ENCODE results near the gene GP1BA.

The GP1BA gene

DNA sequence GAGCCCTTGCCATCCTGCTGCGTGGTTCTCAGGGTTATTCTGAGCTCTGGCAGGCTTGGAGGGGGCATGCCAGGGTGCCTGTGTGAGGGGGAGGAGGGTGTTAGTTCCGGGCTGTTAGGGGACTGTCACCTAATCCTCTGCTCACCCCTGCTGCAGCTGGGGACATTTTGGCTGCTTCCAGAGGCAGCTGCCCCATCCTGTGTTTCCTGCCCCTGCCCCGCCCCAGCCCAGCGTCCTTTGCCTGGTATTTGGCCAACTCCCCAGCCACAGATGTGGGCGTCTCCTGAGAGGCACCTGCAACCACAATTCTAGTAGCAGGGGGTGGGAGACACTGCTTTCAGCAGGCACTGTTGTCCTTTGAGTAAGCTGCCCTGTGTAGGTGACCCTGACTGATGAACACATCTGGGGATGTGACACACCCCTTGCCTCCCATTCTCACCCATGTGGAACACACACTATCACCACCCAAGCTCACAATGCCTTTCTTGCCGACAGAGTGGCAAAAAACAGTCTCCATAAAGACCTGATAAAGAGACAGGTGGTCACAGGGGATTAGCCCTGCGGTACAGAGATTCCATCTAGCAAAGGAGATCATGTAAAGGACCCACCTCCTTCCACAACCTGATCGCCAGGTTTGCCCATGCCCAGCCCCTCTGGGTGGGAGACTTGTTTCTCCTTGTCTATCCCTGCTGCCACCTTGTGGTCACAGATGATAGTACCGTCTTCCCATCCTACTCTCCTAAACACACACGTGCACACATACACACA, 28.8 kb upstream of the GP1BA start, which contains the start of gene CHRNE:
Gene CHRNE, minus strand, starts transcription at position 48 of the 768 bp plus-strand sequence. Its CDS starts 35 bp downstream, at position 13.
- TF ChIP-seq, protein P1, sequence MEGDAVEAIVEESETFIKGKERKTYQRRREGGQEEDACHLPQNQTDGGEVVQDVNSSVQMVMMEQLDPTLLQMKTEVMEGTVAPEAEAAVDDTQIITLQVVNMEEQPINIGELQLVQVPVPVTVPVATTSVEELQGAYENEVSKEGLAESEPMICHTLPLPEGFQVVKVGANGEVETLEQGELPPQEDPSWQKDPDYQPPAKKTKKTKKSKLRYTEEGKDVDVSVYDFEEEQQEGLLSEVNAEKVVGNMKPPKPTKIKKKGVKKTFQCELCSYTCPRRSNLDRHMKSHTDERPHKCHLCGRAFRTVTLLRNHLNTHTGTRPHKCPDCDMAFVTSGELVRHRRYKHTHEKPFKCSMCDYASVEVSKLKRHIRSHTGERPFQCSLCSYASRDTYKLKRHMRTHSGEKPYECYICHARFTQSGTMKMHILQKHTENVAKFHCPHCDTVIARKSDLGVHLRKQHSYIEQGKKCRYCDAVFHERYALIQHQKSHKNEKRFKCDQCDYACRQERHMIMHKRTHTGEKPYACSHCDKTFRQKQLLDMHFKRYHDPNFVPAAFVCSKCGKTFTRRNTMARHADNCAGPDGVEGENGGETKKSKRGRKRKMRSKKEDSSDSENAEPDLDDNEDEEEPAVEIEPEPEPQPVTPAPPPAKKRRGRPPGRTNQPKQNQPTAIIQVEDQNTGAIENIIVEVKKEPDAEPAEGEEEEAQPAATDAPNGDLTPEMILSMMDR (IDR thresholded peaks at IDR 0.05): peak; percentile 88

DNA sequence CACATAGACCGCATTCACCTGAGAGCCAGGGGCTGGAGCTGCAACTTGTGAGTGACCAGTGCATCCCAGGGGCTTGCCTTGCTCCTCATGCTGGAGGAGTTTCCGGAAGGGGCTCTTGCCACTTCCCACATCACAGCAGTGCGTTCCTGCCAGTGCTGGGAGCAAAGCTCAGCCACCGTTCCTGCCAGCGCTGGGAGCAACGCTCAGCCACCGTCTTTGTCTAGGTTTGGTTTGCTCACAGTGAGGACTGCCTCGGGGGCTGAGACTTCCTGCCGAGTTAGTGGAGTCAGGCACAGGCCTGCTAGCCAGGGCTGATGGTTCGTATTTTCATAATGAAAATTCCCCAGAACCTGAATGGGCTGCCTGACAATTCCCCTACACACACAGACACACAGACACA, 23.8 kb upstream of the GP1BA start:
- TF ChIP-seq, protein P1 (IDR thresholded peaks at IDR 0.05): no peak

DNA sequence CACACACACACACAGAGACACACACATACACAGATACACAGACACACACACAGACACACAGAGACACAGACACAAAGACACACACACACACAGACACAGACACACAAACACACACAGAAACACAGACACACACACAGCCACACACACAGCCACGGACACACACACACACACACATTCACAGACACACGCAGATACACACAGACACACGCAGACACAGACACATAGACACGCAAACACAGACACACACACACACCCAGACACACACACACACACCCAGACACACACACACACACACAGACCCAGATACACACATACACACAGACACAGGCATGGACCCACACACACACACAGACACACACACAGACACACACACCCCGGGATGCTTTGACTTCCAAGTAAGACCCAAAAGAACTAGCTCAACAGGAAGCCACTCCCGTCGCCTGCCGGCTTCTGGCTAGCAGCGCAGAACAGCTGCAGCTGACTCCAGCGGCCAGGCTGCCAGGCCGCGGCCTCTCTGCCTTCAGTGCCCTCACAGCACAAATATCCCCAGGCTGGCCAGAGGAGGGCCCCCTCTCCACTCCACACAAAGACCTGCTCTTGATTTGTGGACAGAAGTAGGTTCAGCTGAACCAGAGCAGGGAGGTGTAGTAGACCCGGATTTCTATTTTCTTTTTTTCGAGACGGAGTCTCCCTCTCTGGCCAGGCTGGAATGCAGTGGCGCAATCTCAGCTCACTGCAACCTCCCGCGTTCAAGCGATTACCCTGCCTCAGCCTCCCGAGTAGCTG, 23.2 kb upstream of the GP1BA start:
- TF ChIP-seq, protein P1 (IDR thresholded peaks at IDR 0.05): peak; percentile 80

DNA sequence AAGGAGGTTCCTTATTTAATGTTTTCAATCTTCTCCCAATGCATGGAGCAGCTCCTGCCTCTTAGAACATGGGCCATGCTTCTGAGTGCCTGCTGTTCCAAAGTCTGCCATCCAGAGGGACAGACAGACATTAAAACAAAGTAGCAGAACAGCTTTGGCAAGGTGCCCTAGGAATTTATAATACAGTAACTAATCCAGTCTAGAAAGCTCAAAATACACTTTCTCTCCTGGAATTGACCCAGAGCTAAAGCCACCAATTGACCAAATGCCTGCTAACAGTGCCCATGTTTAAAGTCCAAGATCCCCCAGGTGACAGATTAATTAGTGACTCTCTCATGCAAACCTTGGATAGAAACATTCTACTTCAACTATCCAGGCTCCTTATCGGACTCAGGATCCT, 18.1 kb upstream of the GP1BA start:
- TF ChIP-seq, protein P1 (IDR thresholded peaks at IDR 0.05): no peak

DNA sequence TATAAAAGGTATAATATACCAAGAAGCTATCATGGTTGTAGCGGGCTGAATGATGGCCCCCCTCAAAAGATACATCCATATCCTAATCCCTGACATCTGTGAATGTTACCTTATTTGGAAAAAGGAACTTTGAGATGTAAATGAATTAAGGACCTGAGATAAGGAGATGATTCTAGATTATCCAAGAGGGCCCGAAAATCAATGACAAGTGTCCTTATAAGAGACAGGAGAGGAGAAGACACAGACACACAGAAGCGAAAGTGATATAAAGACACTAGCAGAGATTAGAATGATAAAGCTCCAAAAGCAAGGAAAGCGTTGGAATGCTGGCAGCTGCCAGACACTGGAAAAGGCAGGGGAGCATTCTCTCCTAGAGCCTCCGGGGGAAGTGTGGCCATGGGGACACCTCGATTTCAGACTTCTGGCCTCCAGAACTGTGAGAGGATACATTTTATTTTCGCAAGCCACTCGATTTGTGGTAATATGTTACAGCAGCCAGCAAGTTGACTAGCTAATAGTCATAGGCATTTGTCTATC, 12.5 kb upstream of the GP1BA start:
- TF ChIP-seq, protein P1 (IDR thresholded peaks at IDR 0.05): no peak

DNA sequence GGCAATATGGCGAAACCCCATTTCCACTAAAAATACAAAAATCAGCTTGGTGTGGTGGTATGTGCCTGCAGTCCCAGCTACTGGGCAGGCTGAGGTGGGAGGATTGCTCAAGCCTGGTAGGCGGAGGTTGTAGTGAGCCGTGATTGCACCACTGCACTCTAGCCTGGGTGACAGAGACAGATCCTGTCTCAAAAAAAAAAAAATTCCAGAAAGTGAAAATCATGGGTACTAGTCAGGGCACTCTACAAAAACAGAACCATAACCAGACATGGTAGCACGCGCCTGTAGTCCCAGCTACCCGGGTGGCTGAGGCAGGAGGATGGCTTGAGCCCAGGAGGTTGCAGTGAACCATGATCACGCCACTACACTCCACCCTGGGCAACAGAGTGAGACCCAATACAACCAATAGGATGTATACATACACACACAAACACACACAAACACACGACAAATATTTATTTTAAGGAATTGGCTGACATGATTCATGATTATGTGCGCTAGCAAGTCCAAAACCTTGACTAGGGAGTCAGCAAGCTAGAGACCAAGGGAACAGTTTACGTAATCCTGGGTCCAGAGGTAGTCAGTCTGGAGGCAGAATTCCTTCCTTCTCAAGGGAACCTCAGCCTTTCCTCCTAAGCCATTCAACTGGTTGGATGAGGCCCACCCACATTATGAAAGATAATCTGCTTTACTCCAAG, 11.6 kb upstream of the GP1BA start:
- TF ChIP-seq, protein P1 (IDR thresholded peaks at IDR 0.05): no peak

DNA sequence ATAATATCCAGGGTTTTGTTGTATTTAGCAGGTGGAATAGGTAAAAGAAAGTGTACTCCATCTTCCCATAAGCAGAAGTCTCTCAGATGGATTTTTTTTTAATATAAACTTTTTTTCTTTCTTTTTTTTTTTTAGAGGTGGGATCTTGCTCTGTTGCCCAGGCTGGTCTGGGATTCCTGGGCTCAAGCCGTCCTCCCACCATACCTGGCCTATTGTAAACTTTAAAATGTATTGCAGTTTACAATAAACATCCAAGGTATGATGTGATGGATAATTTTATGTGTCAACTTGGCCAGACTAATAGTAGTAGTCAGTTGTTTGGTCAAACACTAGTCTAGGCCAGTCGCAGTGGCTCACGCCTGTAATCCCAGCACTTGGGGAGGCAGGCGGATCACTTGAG, 10.8 kb upstream of the GP1BA start:
- TF ChIP-seq, protein P1 (IDR thresholded peaks at IDR 0.05): no peak

All from LNCAP (cell line).